Measurements from ENCODE around the gene C11orf91. TPM values are rescaled to one million over a fixed set of nuclear protein-coding genes. Genes with fewer than 3 reads are reported as not detected.
"Not testable (repeated sequence)": the region's sequence is repeated elsewhere in the genome, so short reads cannot be mapped to it uniquely, and the experiment has no call there.

The C11orf91 gene
- total RNA-seq, 4 donors from 2014 or later = not detected

- no peak for TF ChIP-seq EP300 (IDR thresholded peaks at IDR 0.05)
- TF ChIP-seq POLR2A (IDR thresholded peaks at IDR 0.05) = no peak
- TF ChIP-seq CTCF (IDR thresholded peaks at IDR 0.05) = no peak
- peaks cover 0 to 1% (median 0%) of the 10 kb centered on the region in 4 donors for H3K4me1 ChIP-seq
- 60 to 84% methylated on average over 1 to 5 of the region's 6 CpGs for WGBS, 2 donors
- H3K27me3 ChIP-seq = no peaks in the 10 kb centered on the region
- H3K9me3 ChIP-seq = no peaks in the 10 kb centered on the region
- H3K4me3 ChIP-seq = no peak overlapping the region
- no peak overlapping the region for H3K27ac ChIP-seq
- DNase-seq (ENCODE audit: low spot score in 2 of 2) = no peak
- peaks cover 0 to 18% (median 0%) of the 10 kb centered on the region in 3 donors for H3K36me3 ChIP-seq
Observed at GRCh38 chr11:33665350-33666106, 35.1 kb downstream of the C11orf91 start.

DNA sequence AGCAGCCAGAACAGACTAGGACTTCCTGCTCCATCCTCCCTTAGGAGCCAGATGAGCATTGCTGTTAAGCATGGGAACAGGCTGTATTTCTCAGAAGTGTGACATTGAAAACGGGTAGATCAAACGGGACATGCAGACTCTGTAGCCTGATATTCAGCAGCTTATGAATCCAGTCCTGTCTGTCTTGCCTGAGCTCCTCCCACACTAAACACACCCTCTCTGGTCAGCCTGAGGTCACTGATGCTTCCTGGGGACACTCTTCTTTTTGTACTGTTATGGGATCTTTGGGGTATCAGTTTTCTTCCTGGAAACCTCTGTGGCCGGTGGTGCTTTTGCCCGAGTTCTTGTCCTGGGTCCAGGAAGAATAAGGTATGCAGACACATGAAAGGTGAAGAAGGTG, 35.8 kb downstream of the C11orf91 start:
- Histone ChIP-seq H3K27me3 (no peaks in the 10 kb centered on the region), H3K4me1 (no peaks in the 10 kb centered on the region), H3K9me3 (no peaks in the 10 kb centered on the region), H3K4me3 (no peak overlapping the region), H3K36me3 (peaks cover 0 to 18% (median 0%) of the 10 kb centered on the region in 3 donors), H3K27ac (no peak overlapping the region)
- 74 to 80% methylated on average over 4 of the region's 4 CpGs for WGBS, 2 donors
- DNase-seq (ENCODE audit: low spot score in 2 of 2) = no peak
- TF ChIP-seq POLR2A (IDR thresholded peaks at IDR 0.05) (no peak), EP300 (IDR thresholded peaks at IDR 0.05) (no peak), CTCF (IDR thresholded peaks at IDR 0.05) (no peak)

DNA sequence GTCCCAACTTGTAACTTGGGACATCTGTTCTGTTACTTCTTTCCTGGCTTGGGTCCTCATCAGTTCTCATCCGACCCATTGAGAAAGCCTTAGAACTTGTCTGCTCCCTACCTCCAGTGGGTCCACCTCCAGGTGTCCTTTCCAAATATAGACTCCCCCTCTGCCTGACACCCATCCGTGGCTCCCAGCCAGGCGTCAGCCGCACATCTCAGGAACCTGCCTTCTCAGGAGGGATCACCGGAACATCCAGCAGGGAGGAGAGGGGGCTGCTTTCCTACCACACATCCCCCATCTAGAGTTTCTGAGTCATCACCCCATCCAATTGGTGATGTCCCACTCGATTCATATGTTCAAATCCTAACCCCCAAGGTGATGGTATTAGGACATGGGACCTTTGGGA, 36.5 kb downstream of the C11orf91 start:
- Histone ChIP-seq H3K27me3 (no peaks in the 10 kb centered on the region), H3K4me3 (no peak overlapping the region), H3K36me3 (peaks cover 0 to 18% (median 0%) of the 10 kb centered on the region in 3 donors), H3K27ac (no peak overlapping the region), H3K9me3 (no peaks in the 10 kb centered on the region), H3K4me1 (no peaks in the 10 kb centered on the region)
- 90 to 95% methylated on average over 5 to 6 of the region's 6 CpGs for WGBS, 2 donors
- DNase-seq (ENCODE audit: low spot score in 2 of 2) = no peak
- TF ChIP-seq EP300 (IDR thresholded peaks at IDR 0.05) (no peak), CTCF (IDR thresholded peaks at IDR 0.05) (no peak)

- no peaks in the 10 kb centered on the region for H3K4me1 ChIP-seq
- no peak for TF ChIP-seq CTCF (IDR thresholded peaks at IDR 0.05)
- no peak for TF ChIP-seq POLR2A (IDR thresholded peaks at IDR 0.05)
- TF ChIP-seq EP300 (IDR thresholded peaks at IDR 0.05) = no peak
Observed at GRCh38 chr11:33663121-33663520, 37.5 kb downstream of the C11orf91 start.

GRCh38 chr11:33661526-33661925, 39.1 kb downstream of the C11orf91 start:
- DNase-seq (ENCODE audit: low spot score in 2 of 2); H3K27ac ChIP-seq; H3K27me3 ChIP-seq; H3K9me3 ChIP-seq; H3K4me1 ChIP-seq; H3K4me3 ChIP-seq: not testable (repeated sequence)
- WGBS, 2 donors = 90 to 95% methylated on average over 7 of the region's 7 CpGs
- peaks cover 0 to 12% (median 0%) of the 10 kb centered on the region in 3 donors for H3K36me3 ChIP-seq

More at GRCh38 chr11:33663121-33663520, 37.5 kb downstream of the C11orf91 start:
- Histone ChIP-seq H3K27me3 (no peaks in the 10 kb centered on the region), H3K36me3 (peaks cover 0 to 17% (median 0%) of the 10 kb centered on the region in 3 donors), H3K4me3 (no peak overlapping the region), H3K9me3 (no peaks in the 10 kb centered on the region), H3K27ac (no peak overlapping the region)
- DNase-seq (ENCODE audit: low spot score in 2 of 2) = no peak
